Renal pelvis (tissue), 12 donors: ENCODE data around the gene KRTAP5-5. TPM values are rescaled to one million over a fixed set of nuclear protein-coding genes. Genes with fewer than 3 reads are reported as not detected.
"Not testable (repeated sequence)": the region's sequence is repeated elsewhere in the genome, so short reads cannot be mapped to it uniquely, and the experiment has no call there.

Experiments
- DNase-seq: peaks from one replicate; pipeline ENCODE4 v3.0.0-alpha.2; 2013
- long read RNA-seq, 16 experiments: transcript quantifications; one replicate each; lab custom pipeline, GENCODE V29; 2026
- polyA plus RNA-seq, 3 donors: library from polyadenylated mRNA; unstranded; fragments of 120-200 nt; gene quantifications; one replicate each; pipeline ENCODE4 v1.2.1, GENCODE V29; 2013; ENCODE audit not compliant: insufficient read length in 3 of 3

KRTAP5-5 gene
- polyA plus RNA-seq: not detected
- long read RNA-seq, donor 1, partial matches to known transcripts: 0 of 1 reads
- long read RNA-seq, donor 1, other reads (novel, unspliced or antisense): 0 of 1 reads
- long read RNA-seq, donor 2: 0 reads
- long read RNA-seq, donor 3: 0 reads
- long read RNA-seq, donor 4: 0 reads
- long read RNA-seq, donor 5: 0 reads
- long read RNA-seq, donor 6: 0 reads
- long read RNA-seq, donor 7: 0 reads
- long read RNA-seq, donor 8: 0 reads
- long read RNA-seq, donor 9: 0 reads
- long read RNA-seq, donor 10: 0 reads
- long read RNA-seq, donor 11: 0 reads
- long read RNA-seq, donor 12: 0 reads
- long read RNA-seq, donor 13: 0 reads
- long read RNA-seq, donor 14: 0 reads
- long read RNA-seq, donor 15: 0 reads
- long read RNA-seq, donor 16: 0 reads

GRCh38 chr11:1629326-1630185 is at the start of gene KRTAP5-5:
Gene KRTAP5-5 (plus strand): TSS chr11:1629775. CDS start chr11:1629841, 66 bp downstream.
- no peak for DNase-seq

- no peak for DNase-seq
Observed at GRCh38 chr11:1581976-1582375, 47.6 kb upstream of the KRTAP5-5 start.

- not testable (repeated sequence) for DNase-seq
Observed at GRCh38 chr11:1582909-1583308, 46.7 kb upstream of the KRTAP5-5 start.

GRCh38 chr11:1584661-1585370 is 44.8 kb upstream of the KRTAP5-5 start, which contains the start of gene KRTAP5-1:
Gene KRTAP5-1 (minus strand): TSS chr11:1585283. CDS start chr11:1585249, 34 bp downstream.
- not testable (repeated sequence) for DNase-seq

GRCh38 chr11:1586699-1587098 is 42.9 kb upstream of the KRTAP5-5 start:
- DNase-seq: no peak

- not testable (repeated sequence) for DNase-seq
Observed at GRCh38 chr11:1589191-1589963, 40.2 kb upstream of the KRTAP5-5 start.

- no peak for DNase-seq
Observed at GRCh38 chr11:1589996-1590395, 39.6 kb upstream of the KRTAP5-5 start.

- DNase-seq: no peak
Observed at GRCh38 chr11:1592628-1593027, 36.9 kb upstream of the KRTAP5-5 start.

- not testable (repeated sequence) for DNase-seq
Observed at GRCh38 chr11:1595994-1596575, 33.5 kb upstream of the KRTAP5-5 start.

- not testable (repeated sequence) for DNase-seq
Observed at GRCh38 chr11:1596576-1597121, 32.9 kb upstream of the KRTAP5-5 start.

- no peak for DNase-seq
Observed at GRCh38 chr11:1597331-1597993, 32.1 kb upstream of the KRTAP5-5 start.

GRCh38 chr11:1597994-1598380 is 31.6 kb upstream of the KRTAP5-5 start, which contains the start of gene KRTAP5-2:
Gene KRTAP5-2 (minus strand): TSS chr11:1598294. CDS start chr11:1598250, 44 bp downstream.
- no peak for DNase-seq

- DNase-seq: not testable (repeated sequence)
Observed at GRCh38 chr11:1598406-1598805, 31.2 kb upstream of the KRTAP5-5 start.

GRCh38 chr11:1598816-1599215 is 30.8 kb upstream of the KRTAP5-5 start:
- DNase-seq: no peak

GRCh38 chr11:1600626-1601025 is 28.9 kb upstream of the KRTAP5-5 start:
- no peak for DNase-seq

- not testable (repeated sequence) for DNase-seq
Observed at GRCh38 chr11:1601663-1602062, 27.9 kb upstream of the KRTAP5-5 start.

- DNase-seq: no peak
Observed at GRCh38 chr11:1603629-1604028, 25.9 kb upstream of the KRTAP5-5 start.

- no peak for DNase-seq
Observed at GRCh38 chr11:1604181-1604580, 25.4 kb upstream of the KRTAP5-5 start.

- DNase-seq: no peak
Observed at GRCh38 chr11:1604711-1605110, 24.9 kb upstream of the KRTAP5-5 start.

GRCh38 chr11:1605923-1606322 is 23.7 kb upstream of the KRTAP5-5 start:
- DNase-seq: not testable (repeated sequence)
